Choroid plexus epithelial cell (primary cell): Measurements from ENCODE around the gene MAP3K5.
A peak's percentile ranks its signal among the peaks of the same experiment; 100 is the strongest.
"Not testable (repeated sequence)": the region's sequence is repeated elsewhere in the genome, so short reads cannot be mapped to it uniquely, and the experiment has no call there.

Source experiments
- DNase-seq: peaks from one replicate; pipeline ENCODE4 v3.0.0-alpha.2; 2010; ENCODE audit warnings: low read depth
- H3K4me3 ChIP-seq: 2 replicates; pipeline ENCODE4 v1.5.1; 2011; ENCODE audit warnings: low read depth, mild to moderate bottlenecking, control low read depth, low read length, moderate library complexity
- TF ChIP-seq, protein P1 (sequence below): conservative IDR thresholded peaks from 2 replicates; pipeline ENCODE4 v1.5.1; 2011; ENCODE audit warnings: low read depth, mild to moderate bottlenecking, control low read depth, inconsistent platforms, low read length, moderate library complexity

The MAP3K5 gene

DNA sequence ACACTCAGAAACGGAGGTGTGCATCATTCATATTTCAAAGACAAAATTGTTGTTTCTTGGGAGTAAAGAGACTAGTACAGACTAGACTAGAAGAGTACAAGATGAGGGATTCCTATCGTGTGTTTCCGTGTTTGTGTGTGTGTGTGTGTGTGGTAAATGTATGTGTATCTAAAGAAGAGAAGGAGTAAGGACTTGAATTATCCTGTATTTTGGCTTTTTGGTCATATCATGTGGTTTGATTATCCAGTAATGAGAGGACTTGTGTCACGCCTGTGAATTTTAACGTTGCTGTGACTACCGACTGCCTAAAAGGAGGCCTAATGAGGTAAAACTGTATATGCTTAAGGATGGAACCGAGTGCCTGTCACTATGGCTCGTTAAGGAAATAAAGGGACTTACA, 197.6 kb downstream of the MAP3K5 start:
- no peak overlapping the region for H3K4me3 ChIP-seq
- no peak for DNase-seq
- TF ChIP-seq, protein P1, sequence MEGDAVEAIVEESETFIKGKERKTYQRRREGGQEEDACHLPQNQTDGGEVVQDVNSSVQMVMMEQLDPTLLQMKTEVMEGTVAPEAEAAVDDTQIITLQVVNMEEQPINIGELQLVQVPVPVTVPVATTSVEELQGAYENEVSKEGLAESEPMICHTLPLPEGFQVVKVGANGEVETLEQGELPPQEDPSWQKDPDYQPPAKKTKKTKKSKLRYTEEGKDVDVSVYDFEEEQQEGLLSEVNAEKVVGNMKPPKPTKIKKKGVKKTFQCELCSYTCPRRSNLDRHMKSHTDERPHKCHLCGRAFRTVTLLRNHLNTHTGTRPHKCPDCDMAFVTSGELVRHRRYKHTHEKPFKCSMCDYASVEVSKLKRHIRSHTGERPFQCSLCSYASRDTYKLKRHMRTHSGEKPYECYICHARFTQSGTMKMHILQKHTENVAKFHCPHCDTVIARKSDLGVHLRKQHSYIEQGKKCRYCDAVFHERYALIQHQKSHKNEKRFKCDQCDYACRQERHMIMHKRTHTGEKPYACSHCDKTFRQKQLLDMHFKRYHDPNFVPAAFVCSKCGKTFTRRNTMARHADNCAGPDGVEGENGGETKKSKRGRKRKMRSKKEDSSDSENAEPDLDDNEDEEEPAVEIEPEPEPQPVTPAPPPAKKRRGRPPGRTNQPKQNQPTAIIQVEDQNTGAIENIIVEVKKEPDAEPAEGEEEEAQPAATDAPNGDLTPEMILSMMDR: no peak

DNA sequence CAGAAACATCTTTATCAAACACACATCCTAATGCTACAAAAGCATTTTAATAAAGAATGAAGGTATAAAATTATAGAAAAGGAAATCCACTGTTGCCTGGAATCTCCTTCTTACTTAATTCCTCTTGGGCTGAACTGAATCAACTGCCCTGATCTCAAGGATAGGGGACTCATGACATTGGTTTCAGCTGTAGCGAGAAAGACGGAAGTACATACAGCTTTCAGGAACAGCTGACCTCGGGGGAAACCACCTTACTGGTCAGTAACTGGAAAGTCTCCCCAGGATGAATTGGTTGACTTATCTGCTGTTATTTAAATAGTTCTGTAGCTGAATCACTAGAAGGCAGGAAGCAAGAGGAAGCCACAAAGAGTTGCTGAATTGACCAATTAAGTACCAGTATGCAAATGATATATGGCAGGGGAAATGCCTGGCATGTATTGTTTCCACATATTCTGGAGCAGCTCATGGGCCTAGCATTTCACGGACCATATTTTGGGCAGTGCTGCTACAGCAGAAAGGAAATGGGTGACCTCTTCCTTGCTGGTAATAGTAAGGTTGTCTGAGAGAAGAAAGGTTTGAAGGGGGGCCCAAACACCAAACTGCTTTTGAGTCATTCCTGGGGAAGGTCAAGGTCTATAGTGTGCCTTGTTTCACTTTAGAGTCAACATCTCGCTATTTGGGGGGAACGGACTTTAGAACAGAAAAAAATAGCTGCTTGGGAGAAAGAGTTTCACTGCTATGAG, 198.4 kb downstream of the MAP3K5 start:
- peak; percentile 100 for DNase-seq
- H3K4me3 ChIP-seq: no peak overlapping the region
- TF ChIP-seq, protein P1: no peak

DNA sequence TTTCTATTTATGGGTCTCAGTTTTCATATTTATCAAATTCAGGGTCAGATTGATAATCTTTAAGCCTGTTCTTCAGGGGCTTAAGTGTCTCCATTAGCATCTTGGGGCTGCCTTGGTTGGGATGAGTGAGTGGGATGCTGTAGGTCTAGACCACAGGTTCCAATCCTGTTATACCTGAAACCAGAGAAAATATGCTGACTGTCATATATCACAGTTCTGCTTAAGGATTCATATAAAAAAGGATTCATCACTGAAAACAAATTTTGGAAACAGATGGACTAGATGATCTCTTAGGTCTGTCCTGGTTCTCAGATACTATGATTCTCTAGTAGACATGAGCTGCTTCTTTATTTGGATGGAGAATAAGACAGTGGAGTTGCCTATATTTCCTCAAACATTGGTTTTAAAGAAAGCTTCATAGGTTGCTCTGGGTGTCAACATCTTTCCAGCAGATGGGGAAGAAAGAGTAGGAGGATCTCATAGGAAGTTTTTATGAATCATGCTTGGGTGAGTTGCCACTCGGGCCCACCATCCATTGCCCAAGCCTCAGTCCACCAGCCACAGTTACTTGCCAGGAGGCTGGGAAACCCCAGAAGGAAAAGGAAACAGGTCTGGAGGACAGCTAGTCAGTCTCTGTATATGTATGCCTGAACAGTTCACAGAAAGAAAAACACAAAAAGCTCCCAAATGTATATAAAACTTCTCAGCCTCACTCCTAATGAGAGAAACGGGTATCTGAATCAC, 199.2 kb downstream of the MAP3K5 start:
- TF ChIP-seq, protein P1: no peak
- DNase-seq: peak; percentile 69
- H3K4me3 ChIP-seq: no peak overlapping the region

DNA sequence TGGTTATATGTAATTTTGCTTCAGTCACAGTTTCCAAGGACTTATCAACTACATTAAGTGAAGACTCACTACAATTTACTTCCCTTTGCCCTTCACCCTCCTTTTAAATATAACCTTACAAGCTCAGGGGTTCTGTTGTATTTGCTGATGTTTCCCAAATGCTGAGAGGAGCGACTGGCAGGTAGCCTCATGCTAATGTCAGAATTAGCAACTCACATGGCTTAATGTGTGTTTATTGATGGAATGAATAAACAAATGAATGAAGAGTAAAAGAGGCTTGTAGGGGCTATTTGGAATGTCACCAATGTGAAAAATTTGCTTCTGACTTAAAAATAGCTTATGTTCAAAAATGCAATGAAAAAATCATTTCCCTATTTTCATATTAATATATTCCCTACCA, 200.7 kb downstream of the MAP3K5 start:
- H3K4me3 ChIP-seq: no peak overlapping the region
- DNase-seq: no peak
- TF ChIP-seq, protein P1: no peak

DNA sequence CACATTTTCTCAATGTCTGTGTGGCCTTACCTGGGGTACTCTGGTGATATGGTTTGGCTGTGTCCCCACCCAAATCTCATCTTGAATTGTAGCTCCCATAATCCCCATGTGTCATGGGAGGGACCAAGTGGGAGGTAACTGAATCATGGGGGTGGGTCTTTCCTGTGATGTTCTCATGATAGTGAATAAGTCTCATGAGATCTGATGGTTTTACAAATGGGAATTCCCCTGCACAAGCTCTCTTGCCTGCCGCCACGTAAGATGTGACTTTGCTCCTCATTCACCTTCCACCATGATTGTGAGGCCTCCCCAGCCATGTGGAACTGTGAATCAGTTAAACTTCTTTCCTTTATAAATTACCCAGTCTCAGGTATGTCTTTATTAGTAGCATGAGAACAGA, 201.4 kb downstream of the MAP3K5 start:
- H3K4me3 ChIP-seq: not testable (repeated sequence)

DNA sequence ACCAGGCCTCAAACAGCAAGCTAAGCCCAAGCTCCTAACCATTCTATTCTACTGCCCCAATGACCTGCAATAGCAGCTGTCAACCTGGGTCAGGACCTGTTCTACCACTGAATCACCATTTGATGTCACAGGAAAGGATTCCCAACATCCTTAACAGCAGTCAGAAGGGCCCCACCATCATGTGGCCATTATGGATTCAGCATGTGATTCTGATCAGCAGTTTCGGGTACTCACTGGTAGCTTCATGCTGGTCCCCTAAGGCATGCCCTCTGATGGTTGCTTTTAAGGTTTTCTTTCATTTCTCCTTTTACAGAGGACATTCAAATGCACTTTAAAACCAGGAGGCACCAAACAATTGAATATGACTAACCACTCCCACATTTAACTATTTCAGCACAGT, 204.8 kb downstream of the MAP3K5 start:
- H3K4me3 ChIP-seq: no peak overlapping the region
- TF ChIP-seq, protein P1: no peak
- DNase-seq: peak; percentile 46

More for the DNA sequence above, 201.4 kb downstream of the MAP3K5 start:
- DNase-seq: not testable (repeated sequence)

DNA sequence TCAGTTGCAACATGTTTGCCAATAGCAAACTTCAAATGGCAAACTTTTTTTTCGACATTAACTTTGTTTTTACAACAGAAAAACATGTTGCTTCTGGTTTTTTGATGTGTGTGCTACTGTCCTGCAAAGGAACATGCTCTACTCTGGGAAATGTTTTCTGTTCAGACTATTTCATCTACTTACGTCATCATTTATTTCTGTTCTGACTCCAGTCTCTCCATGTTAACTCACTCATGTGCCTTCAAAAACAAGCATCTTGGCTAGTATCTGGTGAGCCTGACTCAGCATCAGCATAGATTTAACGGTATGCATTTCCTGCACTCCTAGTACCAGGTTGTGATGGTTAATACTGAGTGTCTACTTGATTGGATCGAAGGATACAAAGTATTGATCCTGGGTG, 206.0 kb downstream of the MAP3K5 start:
- TF ChIP-seq, protein P1: no peak
- peak; percentile 99 for DNase-seq

DNA sequence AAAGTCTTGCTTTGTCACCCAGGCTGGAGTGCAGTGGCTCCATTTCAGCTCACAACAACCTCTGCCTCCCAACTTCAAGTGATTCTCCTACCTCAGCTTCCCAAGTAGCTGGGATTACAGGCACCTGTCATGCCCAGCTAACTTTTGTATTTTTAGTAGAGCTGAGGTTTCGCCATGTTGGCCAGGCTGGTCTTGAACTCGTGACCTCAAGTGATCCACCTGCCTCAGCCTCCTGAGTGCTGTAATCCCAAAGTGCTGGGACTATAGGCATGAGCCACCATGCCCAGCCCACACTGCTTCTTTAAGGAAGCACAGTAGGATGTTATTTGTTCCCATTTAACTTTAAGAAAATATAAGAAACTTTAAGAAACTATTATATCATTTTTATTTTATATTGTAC, 206.8 kb downstream of the MAP3K5 start:
- not testable (repeated sequence) for DNase-seq, H3K4me3 ChIP-seq

More for the DNA sequence above, 206.0 kb downstream of the MAP3K5 start:
- no peak overlapping the region for H3K4me3 ChIP-seq

DNA sequence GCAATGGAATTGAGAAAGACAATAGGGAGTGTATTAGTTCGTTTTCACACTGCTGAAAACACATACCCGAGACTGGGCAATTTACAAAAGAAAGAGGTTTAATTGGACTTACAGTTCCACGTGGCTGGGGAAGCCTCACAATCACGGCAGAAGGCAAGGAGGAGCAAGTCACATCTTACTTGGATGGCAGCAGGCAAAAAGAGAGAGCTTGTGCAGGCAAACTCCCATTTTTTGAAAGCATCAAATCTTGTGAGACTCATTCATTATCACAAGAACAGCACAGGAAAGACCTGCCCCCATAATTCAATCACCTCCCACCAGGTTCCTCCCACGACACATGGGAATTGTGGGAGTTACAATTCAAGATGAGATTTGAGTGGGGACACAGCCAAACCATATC, 208.0 kb downstream of the MAP3K5 start:
- H3K4me3 ChIP-seq, DNase-seq: not testable (repeated sequence)
